Gastrocnemius medialis (tissue), 4 donors: Measurements from ENCODE around the gene RCBTB1.

ENCODE experiments used
- CTCF ChIP-seq, 5 experiments: fragments of 450-650 bp in 3 of 5; fragments of 200-600 bp in 2 of 5; sonication (generic) in 2 of 5; IDR thresholded peaks in 4 of 5; conservative IDR thresholded peaks in 1 of 5; 1 replicate in 4 of 5; 2 replicates in 1 of 5; pipeline ENCODE4 v1.5.1; 2016 to 2019; ENCODE audit warnings: antibody characterized with exemption in 5 of 5, mild to moderate bottlenecking in 3 of 5, moderate library complexity in 3 of 5
- POLR2A ChIP-seq, 2 donors: fragments of 450-650 bp; IDR thresholded peaks; one replicate each; pipeline ENCODE4 v1.6.1; 2017; ENCODE audit warnings: antibody characterized with exemption in 2 of 2, mild to moderate bottlenecking in 2 of 2, moderate library complexity in 2 of 2

GRCh38 chr13:49615836-49616675, 30.7 kb upstream of the RCBTB1 start:
- TF ChIP-seq CTCF (IDR thresholded peaks at IDR 0.05 in 4 of 5, conservative IDR thresholded peaks at IDR 0.05 in 1 of 5) (no peak), POLR2A (IDR thresholded peaks at IDR 0.05) (no peak)
